Kidney (tissue), 14 donors: ENCODE data around the gene CMYA5. TPM values are rescaled to one million over a fixed set of nuclear protein-coding genes. Genes with fewer than 3 reads are reported as not detected.

Experiments used
- DNase-seq, 5 donors: peaks; one replicate each; pipeline ENCODE4 v3.0.0-alpha.2; 2013 to 2020
- FAIRE-seq: peaks from 2 replicates; lab custom pipeline; 2012; peaks lifted over from hg19 to GRCh38; lab: Jason Lieb, UNC
- H3K27ac ChIP-seq, 2 donors: one replicate each; pipeline ENCODE4 v1.7.0; 2013; ENCODE audit warnings: low read depth in 2 of 2, low read length in 2 of 2, inconsistent platforms in 1 of 2
- H3K27me3 ChIP-seq: one replicate; pipeline ENCODE4 v1.7.1; 2013; ENCODE audit warnings: low read length, inconsistent platforms; ENCODE audit not compliant: control insufficient read depth, insufficient read depth
- H3K36me3 ChIP-seq, 3 donors: one replicate each; pipeline versions ENCODE4 v1.7.0 to v1.7.1; 2013; ENCODE audit warnings: low read length in 3 of 3, control low read depth in 1 of 3, inconsistent platforms in 1 of 3; ENCODE audit not compliant: insufficient read depth in 3 of 3, control insufficient read depth in 2 of 3
- H3K4me1 ChIP-seq, 3 donors: one replicate each; pipeline versions ENCODE4 v1.7.0 to v1.7.1; 2013; ENCODE audit warnings: low read length in 3 of 3, inconsistent platforms in 1 of 3, low read depth in 1 of 3; ENCODE audit not compliant: control insufficient read depth in 2 of 3, insufficient read depth in 2 of 3
- H3K4me3 ChIP-seq, 3 donors: one replicate each; pipeline versions ENCODE4 v1.7.0 to v1.8.1; 2013; ENCODE audit warnings: low read length in 3 of 3, control low read depth in 1 of 3, inconsistent platforms in 1 of 3
- H3K9ac ChIP-seq, 3 donors: one replicate each; pipeline versions ENCODE4 v1.7.0 to v1.7.1; 2013; ENCODE audit warnings: low read length in 3 of 3, control low read depth in 1 of 3, inconsistent platforms in 1 of 3
- H3K9me3 ChIP-seq, 3 donors: one replicate each; pipeline versions ENCODE4 v1.7.0 to v1.7.1; 2013; ENCODE audit warnings: low read length in 3 of 3, control low read depth in 1 of 3, inconsistent platforms in 1 of 3; ENCODE audit not compliant: control insufficient read depth in 2 of 3, insufficient read depth in 1 of 3
- intact Hi-C: fragments of 100-400 bp; cut with DNase I; formaldehyde crosslinking; loops from one replicate; pipeline ENCODE4 v1.11.1; 2022
- polyA plus RNA-seq: library from polyadenylated mRNA; stranded (reverse); fragments of 350-450 nt; fragmentation: Illumina TruSeq; extraction: RNeasy Lipid Tissue Mini Kit (QIAGEN cat#74804); gene quantifications from one replicate; pipeline ENCODE4 v1.2.3, GENCODE V29; 2014; ENCODE audit warnings: low read depth, low replicate concordance; ENCODE audit not compliant: insufficient read depth
- total RNA-seq: library from RNA; stranded (reverse); fragmentation: NEBNext Ultra II Directional; extraction: Animal tissue kit (Norgen Biotek cat#: 25700); gene quantifications from one replicate; pipeline ENCODE4 v1.2.1, GENCODE V29; 2021
- TF ChIP-seq, protein P1 (sequence below): IDR thresholded peaks from 3 replicates; pipeline ENCODE4 v1.5.1; 2012; ENCODE audit warnings: mild to moderate bottlenecking, moderate library complexity, borderline replicate concordance; ENCODE audit not compliant: insufficient read depth; ENCODE audit errors: extremely low read depth
- donor health status: control.
- donor health status: control.
- donor health status: control.
- donor health status: control.
- donor health status: control.
- donor health status: DM: yes; HTN: yes; CAD: no.
- donor health status: Normal renal cell carcinoma (clear cell type).

CMYA5 gene
- total and polyA plus RNA-seq, 2 donors from 2014 or later = 6.1 to 6.5 TPM

- no peak for DNase-seq
- Histone ChIP-seq H3K4me3 (no peak overlapping the region), H3K36me3 (no peaks in the 10 kb centered on the region), H3K9me3 (no peaks in the 10 kb centered on the region), H3K27me3 (no peaks in the 10 kb centered on the region), H3K4me1 (no peaks in the 10 kb centered on the region), H3K27ac (no peak overlapping the region), H3K9ac (no peak overlapping the region)
- intact Hi-C loops = no loop called here
- FAIRE-seq = no peak
- TF ChIP-seq, protein P1, sequence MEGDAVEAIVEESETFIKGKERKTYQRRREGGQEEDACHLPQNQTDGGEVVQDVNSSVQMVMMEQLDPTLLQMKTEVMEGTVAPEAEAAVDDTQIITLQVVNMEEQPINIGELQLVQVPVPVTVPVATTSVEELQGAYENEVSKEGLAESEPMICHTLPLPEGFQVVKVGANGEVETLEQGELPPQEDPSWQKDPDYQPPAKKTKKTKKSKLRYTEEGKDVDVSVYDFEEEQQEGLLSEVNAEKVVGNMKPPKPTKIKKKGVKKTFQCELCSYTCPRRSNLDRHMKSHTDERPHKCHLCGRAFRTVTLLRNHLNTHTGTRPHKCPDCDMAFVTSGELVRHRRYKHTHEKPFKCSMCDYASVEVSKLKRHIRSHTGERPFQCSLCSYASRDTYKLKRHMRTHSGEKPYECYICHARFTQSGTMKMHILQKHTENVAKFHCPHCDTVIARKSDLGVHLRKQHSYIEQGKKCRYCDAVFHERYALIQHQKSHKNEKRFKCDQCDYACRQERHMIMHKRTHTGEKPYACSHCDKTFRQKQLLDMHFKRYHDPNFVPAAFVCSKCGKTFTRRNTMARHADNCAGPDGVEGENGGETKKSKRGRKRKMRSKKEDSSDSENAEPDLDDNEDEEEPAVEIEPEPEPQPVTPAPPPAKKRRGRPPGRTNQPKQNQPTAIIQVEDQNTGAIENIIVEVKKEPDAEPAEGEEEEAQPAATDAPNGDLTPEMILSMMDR = no peak
Measured at GRCh38 chr5:79846198-79846521, 156.5 kb downstream of the CMYA5 start.

DNA sequence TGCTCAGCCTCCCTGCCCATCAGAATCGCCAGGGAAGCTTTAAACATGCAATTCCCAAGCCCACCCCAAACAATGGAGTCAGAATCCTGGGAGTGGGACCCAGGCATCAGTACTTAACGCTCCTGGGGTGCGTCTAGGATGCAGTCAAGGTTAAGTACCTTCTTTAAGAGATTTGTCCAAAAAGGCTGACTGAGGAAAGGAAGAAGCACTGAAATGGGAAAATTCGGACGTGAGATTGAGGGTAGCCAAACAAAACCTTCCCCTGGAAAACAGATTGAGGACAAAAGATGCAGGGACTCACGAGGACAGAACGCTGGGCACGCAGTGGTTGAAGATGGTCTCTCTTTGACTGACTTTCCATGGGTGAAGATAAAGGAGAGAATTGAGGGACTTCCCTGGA lies 157.9 kb downstream of the CMYA5 start:
- intact Hi-C loops = no loop called here
- DNase-seq = no peak
- Histone ChIP-seq H3K36me3 (no peaks in the 10 kb centered on the region), H3K27me3 (no peaks in the 10 kb centered on the region), H3K9me3 (no peaks in the 10 kb centered on the region), H3K4me1 (no peaks in the 10 kb centered on the region), H3K27ac (no peak overlapping the region), H3K9ac (no peak overlapping the region), H3K4me3 (no peak overlapping the region)
- TF ChIP-seq, protein P1 = no peak
- no peak for FAIRE-seq

DNA sequence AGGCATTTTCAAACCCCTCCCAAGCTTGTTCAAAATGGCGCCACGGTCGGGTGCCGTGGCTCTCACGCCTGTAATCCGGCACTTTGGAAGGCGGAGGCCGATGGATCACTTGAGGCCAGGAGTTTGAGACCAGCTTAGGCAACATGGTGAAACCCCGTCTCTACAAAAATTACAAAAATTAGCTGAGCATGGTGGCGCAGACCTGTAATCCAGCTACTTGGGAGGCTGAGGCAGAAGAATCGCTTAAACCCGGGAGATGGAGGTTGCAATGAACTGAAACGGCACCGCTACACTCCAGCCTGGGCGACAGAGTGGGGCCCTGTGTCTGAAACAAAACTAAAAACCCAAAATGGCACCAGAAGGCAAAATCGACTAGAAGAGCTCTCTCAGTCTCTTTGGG lies 159.4 kb downstream of the CMYA5 start:
- intact Hi-C loops = no loop called here
- Histone ChIP-seq H3K4me1 (no peaks in the 10 kb centered on the region), H3K27ac (no peak overlapping the region), H3K27me3 (no peaks in the 10 kb centered on the region), H3K36me3 (no peaks in the 10 kb centered on the region), H3K9me3 (no peaks in the 10 kb centered on the region), H3K4me3 (no peak overlapping the region), H3K9ac (no peak overlapping the region)
- TF ChIP-seq, protein P1 = no peak
- FAIRE-seq (no peak), DNase-seq (no peak)

Other genes starting within 250 kb of the CMYA5 start
- gene HOMER1, start 175.7 kb upstream of the CMYA5 start, total RNA-seq = 9.2 TPM
- 2.3 TPM for gene HOMER1, start 175.7 kb upstream of the CMYA5 start, polyA plus RNA-seq
- gene TENT2, start 77.4 kb upstream of the CMYA5 start, total RNA-seq = 69.9 TPM
- 19.7 TPM for gene TENT2, start 77.4 kb upstream of the CMYA5 start, polyA plus RNA-seq